ENCODE data around the gene NR4A1.

GRCh38 chr12:52086944-52087835 lies 35.9 kb downstream of the NR4A1 start:
- TF ChIP-seq CREB1 (IDR thresholded peaks at IDR 0.05; ENCODE audit: low read depth) (no peak), ZBTB7A (IDR thresholded peaks at IDR 0.05; ENCODE audit: low read depth) (no peak), TCF12 (IDR thresholded peaks at IDR 0.05; ENCODE audit: low read depth) (no peak), REST (IDR thresholded peaks at IDR 0.05; ENCODE audit: low read depth) (no peak), EP300 (IDR thresholded peaks at IDR 0.05; ENCODE audit: borderline replicate concordance) (no peak), NFIC (IDR thresholded peaks at IDR 0.05) (no peak), TAF1 (IDR thresholded peaks at IDR 0.05; ENCODE audit: low read depth) (no peak), YY1 (IDR thresholded peaks at IDR 0.05; ENCODE audit: low read depth) (no peak), USF1 (IDR thresholded peaks at IDR 0.05) (no peak), RAD21 (IDR thresholded peaks at IDR 0.05; ENCODE audit: low read depth) (no peak), CEBPB (IDR thresholded peaks at IDR 0.05) (no peak)
- TF ChIP-seq, protein P1, sequence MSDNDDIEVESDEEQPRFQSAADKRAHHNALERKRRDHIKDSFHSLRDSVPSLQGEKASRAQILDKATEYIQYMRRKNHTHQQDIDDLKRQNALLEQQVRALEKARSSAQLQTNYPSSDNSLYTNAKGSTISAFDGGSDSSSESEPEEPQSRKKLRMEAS (IDR thresholded peaks at IDR 0.05), result no peak
